ENCODE data around the gene NEAT1.
A peak's percentile ranks its signal among the peaks of the same experiment; 100 is the strongest.

Gene NEAT1

GRCh38 chr11:65482306-65482850 lies 59.8 kb downstream of the NEAT1 start:
- no peak overlapping the region for H3K4me3 Mint-ChIP-seq
- H3K4me1 Mint-ChIP-seq: peaks cover 19% of the 10 kb centered on the region
- no peak for ATAC-seq
- H3K27me3 Mint-ChIP-seq: no peaks in the 10 kb centered on the region
- H3K9me3 Mint-ChIP-seq: no peaks in the 10 kb centered on the region
- H3K36me3 Mint-ChIP-seq: no peaks in the 10 kb centered on the region
- no peak overlapping the region for H3K27ac Mint-ChIP-seq

DNA sequence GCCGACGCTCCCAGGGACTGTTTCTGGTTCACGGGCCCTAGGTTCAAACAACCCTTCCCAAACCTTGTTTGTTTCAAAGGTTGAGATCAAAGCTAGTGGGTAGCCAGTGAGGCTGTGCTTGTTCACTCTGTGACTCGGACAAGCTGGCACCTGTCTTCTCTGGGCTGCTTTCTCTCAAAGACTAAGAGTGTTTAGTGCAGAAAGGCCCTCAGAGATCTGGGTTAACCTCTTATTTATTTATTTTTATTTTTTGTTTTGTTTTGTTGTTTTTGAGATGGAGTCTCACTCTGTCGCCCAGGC lies 63.3 kb downstream of the NEAT1 start:
- Mint-ChIP-seq H3K27me3 (no peaks in the 10 kb centered on the region), H3K4me3 (no peak overlapping the region), H3K4me1 (peaks cover 36% of the 10 kb centered on the region), H3K9me3 (no peaks in the 10 kb centered on the region), H3K27ac (no peak overlapping the region), H3K36me3 (no peaks in the 10 kb centered on the region)
- no peak for ATAC-seq

GRCh38 chr11:65486570-65487466 lies 64.2 kb downstream of the NEAT1 start:
- Mint-ChIP-seq H3K4me1 (peaks cover 45% of the 10 kb centered on the region), H3K9me3 (no peaks in the 10 kb centered on the region), H3K27ac (peak overlapping the region; percentile 80), H3K36me3 (no peaks in the 10 kb centered on the region), H3K4me3 (no peak overlapping the region), H3K27me3 (no peaks in the 10 kb centered on the region)
- no peak for ATAC-seq

- Mint-ChIP-seq H3K4me1 (peaks cover 54% of the 10 kb centered on the region), H3K9me3 (no peaks in the 10 kb centered on the region), H3K36me3 (no peaks in the 10 kb centered on the region), H3K27ac (peak overlapping the region; percentile 80), H3K27me3 (no peaks in the 10 kb centered on the region), H3K4me3 (peak overlapping the region; percentile 48)
- ATAC-seq: peak; percentile 55
These were observed 65.1 kb downstream of the NEAT1 start for GRCh38 chr11:65487467-65488272.

GRCh38 chr11:65488273-65489034 lies 65.9 kb downstream of the NEAT1 start:
- Mint-ChIP-seq H3K27me3 (no peaks in the 10 kb centered on the region), H3K4me3 (peak overlapping the region; percentile 48), H3K27ac (peak overlapping the region; percentile 80), H3K4me1 (peaks cover 61% of the 10 kb centered on the region), H3K36me3 (no peaks in the 10 kb centered on the region), H3K9me3 (no peaks in the 10 kb centered on the region)
- ATAC-seq: no peak

DNA sequence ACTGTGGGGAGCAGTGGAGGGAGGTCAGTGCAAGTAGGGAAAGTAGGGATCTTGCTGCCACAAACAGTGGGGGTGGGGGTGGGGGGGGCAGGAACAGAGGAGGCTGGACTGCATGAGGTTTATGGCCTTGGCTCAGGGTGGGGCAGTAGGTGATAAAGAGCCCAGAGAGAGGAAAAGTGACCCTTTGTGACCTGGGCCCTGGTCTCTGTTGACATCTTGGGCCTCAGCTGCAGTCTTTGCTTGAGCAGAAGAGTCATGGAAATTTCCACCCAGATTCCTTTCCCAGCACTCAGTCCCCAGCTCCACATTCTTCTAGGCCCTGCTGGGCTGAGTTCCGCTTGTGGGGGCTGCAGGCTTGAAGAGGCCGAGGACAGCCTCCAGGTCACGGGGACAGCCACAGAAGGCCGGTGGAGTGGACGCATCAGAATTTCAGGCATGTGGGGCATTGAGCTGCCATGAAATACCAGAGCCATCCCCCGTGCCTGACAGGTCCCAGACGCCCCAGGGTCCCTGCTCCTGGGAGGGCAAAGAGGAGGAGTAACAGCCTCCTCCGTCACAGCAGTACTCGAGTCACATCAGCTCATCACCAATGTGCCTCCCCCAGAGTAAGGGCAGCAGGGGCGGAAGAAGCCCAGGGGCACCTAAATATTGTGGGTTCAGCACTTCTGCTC lies 66.6 kb downstream of the NEAT1 start:
- peaks cover 69% of the 10 kb centered on the region for H3K4me1 Mint-ChIP-seq
- H3K4me3 Mint-ChIP-seq: no peak overlapping the region
- no peaks in the 10 kb centered on the region for H3K9me3 Mint-ChIP-seq
- peak overlapping the region; percentile 80 for H3K27ac Mint-ChIP-seq
- H3K36me3 Mint-ChIP-seq: no peaks in the 10 kb centered on the region
- no peaks in the 10 kb centered on the region for H3K27me3 Mint-ChIP-seq
- no peak for ATAC-seq

- Mint-ChIP-seq H3K4me1 (peaks cover 75% of the 10 kb centered on the region), H3K36me3 (no peaks in the 10 kb centered on the region), H3K9me3 (no peaks in the 10 kb centered on the region), H3K4me3 (no peak overlapping the region), H3K27me3 (no peaks in the 10 kb centered on the region), H3K27ac (peak overlapping the region; percentile 95)
- ATAC-seq: no peak
These were observed 67.2 kb downstream of the NEAT1 start for GRCh38 chr11:65489706-65490320.

GRCh38 chr11:65491163-65491465 lies 68.5 kb downstream of the NEAT1 start:
- ATAC-seq: no peak
- Mint-ChIP-seq H3K36me3 (no peaks in the 10 kb centered on the region), H3K9me3 (no peaks in the 10 kb centered on the region), H3K27me3 (no peaks in the 10 kb centered on the region), H3K4me3 (no peak overlapping the region), H3K27ac (peak overlapping the region; percentile 95), H3K4me1 (peaks cover 78% of the 10 kb centered on the region)

DNA sequence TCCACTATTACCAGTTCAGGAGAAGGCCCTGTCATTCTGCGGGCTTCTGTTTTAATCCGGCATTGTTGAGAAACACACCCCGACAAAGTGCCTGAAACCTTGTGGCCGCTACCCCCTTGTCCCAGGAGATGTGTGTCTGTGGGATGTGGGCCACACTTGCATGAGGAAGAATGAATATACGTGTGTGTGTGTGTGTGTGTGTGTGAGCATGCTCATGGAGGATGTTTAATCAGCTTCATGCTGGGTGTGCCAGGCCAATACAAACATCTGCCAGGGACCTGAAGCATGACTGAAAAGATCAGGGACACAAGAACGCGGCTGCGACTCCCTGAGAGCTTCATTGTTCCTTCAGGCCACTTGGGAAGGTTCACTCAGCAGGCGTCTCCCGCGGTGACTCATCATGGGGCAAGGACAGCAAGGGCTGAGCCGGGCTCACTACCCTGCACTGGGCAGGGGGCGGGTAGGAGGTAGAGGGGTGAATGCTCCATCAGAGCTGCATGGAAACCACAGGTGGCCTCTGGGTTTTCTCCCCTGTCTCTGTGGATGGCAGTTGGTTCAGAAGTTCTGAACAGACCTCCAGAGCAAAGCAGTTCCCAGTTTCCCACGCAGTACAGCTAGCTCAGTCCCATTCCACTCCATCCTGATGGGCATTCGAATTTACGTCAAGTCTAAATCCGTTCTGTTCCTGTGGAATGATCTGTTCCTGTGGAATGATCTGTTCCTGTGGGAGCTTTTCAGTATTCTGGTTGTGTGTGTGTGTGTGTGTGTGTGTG lies 69.2 kb downstream of the NEAT1 start:
- H3K4me1 Mint-ChIP-seq: peaks cover 83% of the 10 kb centered on the region
- H3K9me3 Mint-ChIP-seq: no peaks in the 10 kb centered on the region
- peak; percentile 12 for ATAC-seq
- H3K36me3 Mint-ChIP-seq: no peaks in the 10 kb centered on the region
- H3K27me3 Mint-ChIP-seq: no peaks in the 10 kb centered on the region
- H3K27ac Mint-ChIP-seq: peak overlapping the region; percentile 95
- peak overlapping the region; percentile 59 for H3K4me3 Mint-ChIP-seq

DNA sequence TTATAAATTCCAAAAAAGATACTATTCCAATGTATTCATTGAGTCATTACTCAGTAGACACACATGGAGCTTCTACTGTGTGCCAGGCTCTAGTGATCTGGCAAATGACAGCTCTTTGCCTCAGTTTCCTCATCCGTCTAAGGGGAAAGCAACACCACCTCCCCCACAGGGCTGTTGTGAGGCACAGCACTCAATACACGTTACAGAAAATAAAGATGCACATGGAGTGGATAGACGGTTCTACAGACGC lies 69.7 kb downstream of the NEAT1 start:
- H3K27ac Mint-ChIP-seq: peak overlapping the region; percentile 95
- H3K9me3 Mint-ChIP-seq: no peaks in the 10 kb centered on the region
- no peaks in the 10 kb centered on the region for H3K36me3 Mint-ChIP-seq
- H3K4me1 Mint-ChIP-seq: peaks cover 83% of the 10 kb centered on the region
- H3K27me3 Mint-ChIP-seq: no peaks in the 10 kb centered on the region
- peak overlapping the region; percentile 59 for H3K4me3 Mint-ChIP-seq
- no peak for ATAC-seq

DNA sequence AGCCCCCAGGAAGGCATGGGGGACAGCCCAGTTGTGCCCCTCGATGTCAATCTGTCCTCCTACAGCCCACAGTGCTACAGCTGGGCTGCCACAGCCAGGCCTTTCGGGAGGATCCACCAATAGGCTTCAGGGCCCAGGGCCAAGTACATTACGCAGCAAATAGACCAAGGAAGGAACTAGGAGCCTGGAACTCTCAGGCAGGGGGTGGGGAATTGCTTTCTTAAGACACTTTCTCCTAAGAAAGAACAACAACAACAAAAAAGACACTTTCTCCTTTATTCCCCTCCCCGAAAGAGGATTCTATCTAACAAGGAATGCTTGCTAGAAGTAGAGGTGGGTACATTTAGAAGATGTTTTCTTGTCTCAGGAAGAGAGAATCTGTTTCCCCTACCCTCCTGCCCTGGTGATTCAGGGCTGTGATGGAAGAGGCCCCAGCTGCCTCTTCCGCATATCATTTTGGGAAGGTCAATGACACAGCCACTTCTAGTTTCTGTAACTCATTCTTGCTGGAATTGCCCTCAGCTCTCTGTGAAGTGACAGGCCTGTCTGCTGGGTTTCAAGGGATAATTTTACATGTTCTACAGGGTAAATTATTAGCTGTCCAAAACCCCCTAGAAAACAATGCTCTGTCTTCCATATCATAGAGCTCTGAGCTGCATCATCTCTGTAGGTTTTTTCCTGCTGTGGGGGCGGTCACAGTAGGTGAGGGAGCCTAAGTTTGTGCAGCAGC lies 70.2 kb downstream of the NEAT1 start:
- H3K27me3 Mint-ChIP-seq: no peaks in the 10 kb centered on the region
- H3K9me3 Mint-ChIP-seq: no peaks in the 10 kb centered on the region
- peak overlapping the region; percentile 64 for H3K4me3 Mint-ChIP-seq
- H3K4me1 Mint-ChIP-seq: peaks cover 79% of the 10 kb centered on the region
- H3K27ac Mint-ChIP-seq: peak overlapping the region; percentile 95
- no peaks in the 10 kb centered on the region for H3K36me3 Mint-ChIP-seq
- ATAC-seq: peak; percentile 62

- Mint-ChIP-seq H3K27me3 (no peaks in the 10 kb centered on the region), H3K4me1 (peaks cover 71% of the 10 kb centered on the region), H3K36me3 (no peaks in the 10 kb centered on the region), H3K9me3 (no peaks in the 10 kb centered on the region), H3K4me3 (peak overlapping the region; percentile 64), H3K27ac (peak overlapping the region; percentile 95)
- no peak for ATAC-seq
These were observed 71.0 kb downstream of the NEAT1 start for GRCh38 chr11:65493367-65494176.
